ENCODE data around the gene GTF3C1. TPM values are rescaled to one million over a fixed set of nuclear protein-coding genes. Genes with fewer than 3 reads are reported as not detected.

Gene GTF3C1
- total and polyA plus RNA-seq, 2 of the 8 experiments (the other 6 are each of a cell fraction or from before 2014, with no cell fraction given): 89.3 to 126 TPM

DNA sequence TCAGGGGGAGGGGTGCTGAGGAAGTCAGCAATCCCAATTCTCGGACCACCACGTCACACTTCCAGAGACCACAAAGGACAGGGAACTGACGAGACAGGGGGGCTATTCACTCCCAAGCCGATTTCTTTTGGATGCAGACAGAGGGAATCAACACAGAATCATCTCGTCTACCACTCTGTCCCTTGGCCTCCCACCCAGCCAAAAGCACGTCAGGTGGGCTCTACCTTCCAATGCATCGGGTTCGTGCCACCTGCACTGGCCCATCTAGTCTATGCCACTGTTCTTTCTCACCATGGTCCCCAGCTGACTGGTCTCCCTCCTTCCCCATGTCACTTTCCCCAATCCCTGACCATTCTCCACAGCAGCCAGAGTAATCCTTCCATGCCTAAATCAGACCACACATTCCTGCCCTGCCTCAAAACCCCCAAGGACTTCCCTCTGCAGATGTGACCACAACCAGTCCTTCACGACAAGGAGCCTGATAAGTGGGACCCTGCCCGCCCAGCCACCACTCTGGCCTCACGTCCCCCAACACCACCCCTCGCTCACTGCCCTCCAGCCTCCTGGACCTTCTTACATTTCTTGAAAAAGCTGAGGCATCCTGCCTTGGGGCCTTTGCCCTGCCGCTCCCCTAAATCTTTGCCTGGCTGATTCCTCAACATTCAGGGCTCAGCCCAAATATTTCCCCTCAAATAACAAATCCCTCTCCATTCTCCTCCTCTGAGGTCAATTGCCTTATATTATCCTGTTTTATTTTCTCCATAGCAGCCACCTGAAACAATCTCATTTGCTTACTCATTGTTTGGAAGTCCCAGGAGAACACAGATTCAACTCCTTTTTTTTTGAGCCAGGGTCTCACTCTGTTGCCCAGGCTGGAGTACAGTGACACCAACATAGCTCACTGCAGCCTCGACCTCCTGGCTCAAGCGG, 77.4 kb downstream of the GTF3C1 start:
- H3K79me1 ChIP-seq (ENCODE audit: low read depth, low read length): no peaks in the 10 kb centered on the region
- H2AK5ac ChIP-seq (ENCODE audit: low read depth, low read length): no peak overlapping the region
- no peak overlapping the region for H3K56ac ChIP-seq (replicated peaks; ENCODE audit: insufficient read length, low read depth, low read length)
- H3K4ac ChIP-seq (replicated peaks; ENCODE audit: insufficient read length, low read depth, low read length): no peak overlapping the region
- H4K5ac ChIP-seq (ENCODE audit: insufficient read length, low read depth, low read length): no peak overlapping the region
- no peaks in the 10 kb centered on the region for H3K4me1 ChIP-seq (replicated peaks in 1 of 4; ENCODE audit: control insufficient read depth in 3 of 4, insufficient read depth in 4 of 4, low read length in 3 of 4)
- no peak overlapping the region for H2AFZ ChIP-seq (ENCODE audit: low read length)
- peaks cover 0 to 6% of the 10 kb centered on the region in 2 experiments for H4K20me1 ChIP-seq (replicated peaks in 1 of 2; ENCODE audit: control insufficient read depth in 1 of 2, insufficient read depth in 2 of 2, low read length in 2 of 2)
- no peaks in the 10 kb centered on the region for H3K23me2 ChIP-seq (ENCODE audit: low read depth, low read length)
- no peak overlapping the region for H3K4me2 ChIP-seq (ENCODE audit: insufficient read depth in 1 of 2, low read depth in 2 of 2, low read length in 2 of 2)
- H2BK120ac ChIP-seq (replicated peaks; ENCODE audit: low read depth, low read length): no peak overlapping the region
- CTCF ChIA-PET (ENCODE audit: partially characterized antibody): interaction anchor here (1.0 kb wide), 1 partner anchor 10 kb away, joined by 3 read pairs; no protein-coding TSS in a partner anchor
- no peak overlapping the region for H3K9ac ChIP-seq (replicated peaks in 1 of 4; ENCODE audit: extremely low read depth in 1 of 4, low read depth in 3 of 4, low read length in 3 of 4)
- no peaks in the 10 kb centered on the region for H3K9me3 ChIP-seq (ENCODE audit: insufficient read depth in 2 of 2, low read depth in 1 of 2, low read length in 1 of 2)
- H4K91ac ChIP-seq (replicated peaks; ENCODE audit: insufficient read length, low read length): no peak overlapping the region
- H2BK20ac ChIP-seq (ENCODE audit: low read length): no peak overlapping the region
- WGBS, 2 experiments (ENCODE audit: extremely low coverage in 1 of 2, insufficient coverage in 1 of 2, insufficient read length in 1 of 2, insufficient replicate concordance in 2 of 2, low coverage in 1 of 2, low lambda C conversion rate in 2 of 2, missing lambda C conversion rate in 1 of 2): 86% methylated on average over 15 of the region's 15 CpGs; no CpG with 5 or more reads in 1 of the 2 experiments
- H3K79me2 ChIP-seq (ENCODE audit: control insufficient read depth in 1 of 2, insufficient read depth in 2 of 2, low read length in 2 of 2): no peaks in the 10 kb centered on the region
- H2BK12ac ChIP-seq (ENCODE audit: low read depth, low read length): no peak overlapping the region
- no peak overlapping the region for H3K14ac ChIP-seq (ENCODE audit: insufficient read length)
- no peak overlapping the region for H2BK5ac ChIP-seq (ENCODE audit: low read depth, low read length)
- POLR2A ChIA-PET (ENCODE audit: partially characterized antibody): interaction anchor here (0.7 to 1.8 kb wide), 2 partner anchors 10 to 78 kb away, joined by 3 to 4 read pairs; partner anchors contain the start of genes GTF3C1 and KATNIP
- H3K27ac ChIP-seq (ENCODE audit: low read depth, low read length): no peak overlapping the region; the same call in 1 of the 2 replicates
- FAIRE-seq (no peak), DNase-seq (ENCODE audit: low read depth in 1 of 2, low spot score in 2 of 2) (no peak)
- no peak overlapping the region for H3K4me3 ChIP-seq (ENCODE audit: extremely low read depth in 1 of 4, insufficient read depth in 2 of 4, low read depth in 3 of 4, low read length in 4 of 4)
- H3K36me3 ChIP-seq (ENCODE audit: control insufficient read depth in 2 of 4, insufficient read depth in 4 of 4, low read length in 3 of 4): peaks cover 34 to 83% (median 67%) of the 10 kb centered on the region in 4 experiments
- H2BK15ac ChIP-seq (ENCODE audit: low read length): no peak overlapping the region
- H3K23ac ChIP-seq (ENCODE audit: insufficient read length): no peak overlapping the region
- no peak overlapping the region for H4K8ac ChIP-seq (ENCODE audit: extremely low read depth, insufficient read depth, low read length)
- no peak overlapping the region for H3K18ac ChIP-seq (ENCODE audit: extremely low read depth, low read length)
- no peaks in the 10 kb centered on the region for H3K27me3 ChIP-seq (replicated peaks in 1 of 4; ENCODE audit: control insufficient read depth in 3 of 4, extremely low read depth in 1 of 4, insufficient read depth in 3 of 4, low read length in 3 of 4)
- TF ChIP-seq YY1 (IDR thresholded peaks at IDR 0.05; ENCODE audit: low read depth, low read length): no peak
- TF ChIP-seq HDAC2 (IDR thresholded peaks at IDR 0.05; ENCODE audit: borderline replicate concordance in 1 of 2, low read depth in 2 of 2, low read length in 2 of 2): no peak
- no peak for TF ChIP-seq EZH2 (IDR thresholded peaks at IDR 0.05; ENCODE audit: low read depth, low read length, severe bottlenecking)
- no peak for TF ChIP-seq ASH2L (IDR thresholded peaks at IDR 0.05; ENCODE audit: low read length)
- TF ChIP-seq GTF2F1 (IDR thresholded peaks at IDR 0.05; ENCODE audit: borderline replicate concordance, low read depth, low read length): no peak
- no peak for TF ChIP-seq RNF2 (IDR thresholded peaks at IDR 0.05; ENCODE audit: borderline replicate concordance, low read depth, low read length, missing control alignments, poor library complexity, severe bottlenecking)
- TF ChIP-seq SP2 (IDR thresholded peaks at IDR 0.05; ENCODE audit: low read length): no peak
- no peak for TF ChIP-seq ZNF274 (IDR thresholded peaks at IDR 0.05; ENCODE audit: borderline replicate concordance, extremely low read depth, low read length)
- TF ChIP-seq EP300 (IDR thresholded peaks at IDR 0.05; ENCODE audit: borderline replicate concordance in 1 of 2, low read depth in 2 of 2, low read length in 2 of 2): no peak
- no peak for TF ChIP-seq BRCA1 (IDR thresholded peaks at IDR 0.05; ENCODE audit: low read depth, low read length)
- no peak for TF ChIP-seq CREB1 (IDR thresholded peaks at IDR 0.05)
